Measurements from ENCODE around the gene DAGLA.

- TF ChIP-seq EZH2 (IDR thresholded peaks at IDR 0.05; ENCODE audit: insufficient read depth, poor library complexity, severe bottlenecking) (no peak), EZH2phosphoT487 (IDR thresholded peaks at IDR 0.05; ENCODE audit: insufficient read depth, low read depth) (no peak)
These were observed 38.0 kb upstream of the DAGLA start for GRCh38 chr11:61642162-61642561.

Data from GM23248 (cell line).